H1 (cell line): ENCODE data around the gene STYXL1. TPM values are rescaled to one million over a fixed set of nuclear protein-coding genes. Genes with fewer than 3 reads are reported as not detected.

Source experiments
- CTCF ChIA-PET: fragments of 300-600 bp; sonication (Branson Sonifier 250); formaldehyde crosslinking; loops from one replicate; lab custom pipeline; 2021; ENCODE audit not compliant: partially characterized antibody; lab: Charles Lee
- POLR2A ChIA-PET: fragments of 300-600 bp; sonication (Branson Sonifier 250); formaldehyde crosslinking; loops from one replicate; lab custom pipeline; 2021; ENCODE audit warnings: inconsistent platforms; ENCODE audit not compliant: partially characterized antibody; lab: Charles Lee
- DNase-seq, 2 experiments: peaks; one replicate each; pipeline versions ENCODE4 v3.0.0 to v3.0.0-alpha.2; 2010 to 2022; ENCODE audit warnings: low spot score in 2 of 2, low read depth in 1 of 2, mixed read lengths in 1 of 2
- FAIRE-seq: peaks from 2 replicates; lab custom pipeline; 2011; peaks lifted over from hg19 to GRCh38; lab: Jason Lieb, UNC
- H2AFZ ChIP-seq: 2 replicates; pipeline ENCODE4 v1.8.1; 2012; ENCODE audit warnings: low read length, inconsistent platforms
- H2AK5ac ChIP-seq: 2 replicates; pipeline ENCODE4 v1.6.1; 2013; ENCODE audit warnings: low read depth, low read length
- H2BK120ac ChIP-seq: replicated peaks from 2 replicates; pipeline ENCODE3; 2013; ENCODE audit warnings: low read depth, low read length, inconsistent platforms
- H2BK12ac ChIP-seq: 2 replicates; pipeline ENCODE4 v1.6.1; 2013; ENCODE audit warnings: low read depth, low read length
- H2BK15ac ChIP-seq: 2 replicates; pipeline ENCODE4 v1.6.1; 2013; ENCODE audit warnings: low read length
- H2BK20ac ChIP-seq: 2 replicates; pipeline ENCODE4 v1.6.1; 2013; ENCODE audit warnings: low read length
- H2BK5ac ChIP-seq: 2 replicates; pipeline ENCODE4 v1.6.1; 2013; ENCODE audit warnings: low read depth, low read length
- H3K14ac ChIP-seq: 2 replicates; pipeline ENCODE4 v1.6.1; 2013; ENCODE audit warnings: inconsistent platforms; ENCODE audit not compliant: insufficient read length
- H3K18ac ChIP-seq: 2 replicates; pipeline ENCODE4 v1.6.1; 2013; ENCODE audit warnings: low read length; ENCODE audit errors: extremely low read depth
- H3K23ac ChIP-seq: 2 replicates; pipeline ENCODE4 v1.6.1; 2013; ENCODE audit warnings: inconsistent platforms; ENCODE audit not compliant: insufficient read length
- H3K23me2 ChIP-seq: 2 replicates; pipeline ENCODE4 v1.6.1; 2013; ENCODE audit warnings: low read depth, low read length
- H3K27ac ChIP-seq: 2 replicates; pipeline ENCODE4 v1.6.1; 2011; ENCODE audit warnings: low read depth, low read length, inconsistent platforms
- H3K27me3 ChIP-seq, 4 experiments: replicated peaks in 1 of 4; 1 replicate in 1 of 4; 2 replicates in 3 of 4; pipeline versions ENCODE4 v1.6.1 to v1.8.1; 2011 to 2013; ENCODE audit warnings: low read length in 3 of 4, mild to moderate bottlenecking in 3 of 4, inconsistent platforms in 2 of 4, mixed read lengths in 2 of 4, moderate library complexity in 1 of 4; ENCODE audit not compliant: control insufficient read depth in 3 of 4, insufficient read depth in 3 of 4; ENCODE audit errors: extremely low read depth in 1 of 4
- H3K36me3 ChIP-seq, 4 experiments: 2 replicates each; pipeline versions ENCODE4 v1.6.1 to v1.8.1; 2011 to 2013; ENCODE audit warnings: mild to moderate bottlenecking in 4 of 4, low read length in 3 of 4, moderate library complexity in 2 of 4, control low read depth in 1 of 4, inconsistent platforms in 1 of 4; ENCODE audit not compliant: insufficient read depth in 4 of 4, control insufficient read depth in 2 of 4
- H3K4ac ChIP-seq: replicated peaks from 2 replicates; pipeline ENCODE3; 2013; ENCODE audit warnings: low read length, low read depth, mixed read lengths, inconsistent platforms; ENCODE audit not compliant: insufficient read length
- H3K4me1 ChIP-seq, 4 experiments: replicated peaks in 1 of 4; 1 replicate in 1 of 4; 2 replicates in 3 of 4; pipeline versions ENCODE4 v1.6.1 to v1.8.1; 2011 to 2013; ENCODE audit warnings: low read length in 3 of 4, inconsistent platforms in 2 of 4, mixed read lengths in 1 of 4; ENCODE audit not compliant: insufficient read depth in 4 of 4, control insufficient read depth in 3 of 4
- H3K4me2 ChIP-seq, 2 experiments: 2 replicates each; pipeline versions ENCODE4 v1.6.1 to v1.8.1; 2011 to 2013; ENCODE audit warnings: low read depth in 2 of 2, low read length in 2 of 2, control low read depth in 1 of 2, inconsistent platforms in 1 of 2, mild to moderate bottlenecking in 1 of 2; ENCODE audit not compliant: insufficient read depth in 1 of 2
- H3K4me3 ChIP-seq, 4 experiments: fragments of 200-600, 300-600 bp in 1 of 4; sonication (generic), shearing (Covaris generic), sonication (Bioruptor Twin) in 1 of 4; 2 replicates each; pipeline versions ENCODE4 v1.5.1 to v1.8.1; 2011 to 2016; ENCODE audit warnings: low read length in 4 of 4, low read depth in 3 of 4, control low read depth in 2 of 4, inconsistent platforms in 2 of 4, mild to moderate bottlenecking in 2 of 4, mixed read lengths in 1 of 4, moderate library complexity in 1 of 4; ENCODE audit not compliant: insufficient read depth in 2 of 4; ENCODE audit errors: extremely low read depth in 1 of 4
- H3K56ac ChIP-seq: replicated peaks from 2 replicates; pipeline ENCODE3; 2013; ENCODE audit warnings: low read depth, mild to moderate bottlenecking, mixed read lengths, low read length, inconsistent platforms; ENCODE audit not compliant: insufficient read length
- H3K79me1 ChIP-seq: 2 replicates; pipeline ENCODE4 v1.6.1; 2013; ENCODE audit warnings: low read depth, low read length, control low read depth
- H3K79me2 ChIP-seq, 2 experiments: 2 replicates each; pipeline versions ENCODE4 v1.6.1 to v1.8.1; 2012 to 2013; ENCODE audit warnings: low read length in 2 of 2, mild to moderate bottlenecking in 2 of 2, inconsistent platforms in 1 of 2; ENCODE audit not compliant: insufficient read depth in 2 of 2, control insufficient read depth in 1 of 2
- H3K9ac ChIP-seq, 4 experiments: replicated peaks in 1 of 4; 1 replicate in 1 of 4; 2 replicates in 3 of 4; pipeline versions ENCODE4 v1.6.1 to v1.8.1; 2011 to 2013; ENCODE audit warnings: low read depth in 3 of 4, low read length in 3 of 4, control low read depth in 2 of 4, mild to moderate bottlenecking in 2 of 4, moderate library complexity in 2 of 4, inconsistent platforms in 1 of 4; ENCODE audit errors: extremely low read depth in 1 of 4
- H3K9me3 ChIP-seq, 2 experiments: 2 replicates each; pipeline versions ENCODE4 v1.6.1 to v1.8.1; 2012 to 2013; ENCODE audit warnings: mild to moderate bottlenecking in 2 of 2, moderate library complexity in 2 of 2, control low read depth in 1 of 2, inconsistent platforms in 1 of 2, low read depth in 1 of 2, low read length in 1 of 2, mixed read lengths in 1 of 2; ENCODE audit not compliant: insufficient read depth in 2 of 2
- H4K20me1 ChIP-seq, 2 experiments: replicated peaks in 1 of 2; 2 replicates each; pipeline versions ENCODE3 to v1.8.1; 2011 to 2013; ENCODE audit warnings: inconsistent platforms in 2 of 2, low read length in 2 of 2, mild to moderate bottlenecking in 1 of 2; ENCODE audit not compliant: insufficient read depth in 2 of 2, control insufficient read depth in 1 of 2
- H4K5ac ChIP-seq: 2 replicates; pipeline ENCODE4 v1.6.1; 2013; ENCODE audit warnings: low read length, low read depth, mixed read lengths, inconsistent platforms; ENCODE audit not compliant: insufficient read length
- H4K8ac ChIP-seq: 2 replicates; pipeline ENCODE4 v1.8.0; 2013; ENCODE audit warnings: mild to moderate bottlenecking, moderate library complexity, low read length, inconsistent platforms; ENCODE audit not compliant: insufficient read depth; ENCODE audit errors: extremely low read depth
- H4K91ac ChIP-seq: replicated peaks from 2 replicates; pipeline ENCODE3; 2013; ENCODE audit warnings: low read length, mixed read lengths, inconsistent platforms; ENCODE audit not compliant: insufficient read length
- CREB1 ChIP-seq: IDR thresholded peaks from 2 replicates; pipeline ENCODE4 v1.6.1; 2012; ENCODE audit warnings: inconsistent platforms
- EGR1 ChIP-seq: IDR thresholded peaks from 2 replicates; pipeline ENCODE4 v1.6.1; 2011; ENCODE audit warnings: low read depth, low read length, borderline replicate concordance
- FOSL1 ChIP-seq: IDR thresholded peaks from 2 replicates; pipeline ENCODE4 v1.6.1; 2011; ENCODE audit warnings: mild to moderate bottlenecking, low read depth, low read length, moderate library complexity; ENCODE audit not compliant: insufficient read depth
- WGBS, 2 experiments: shearing (Covaris generic) in 1 of 2; methylation state at CpG; one replicate each; pipeline versions ENCODE4 v1.1.6 to v1.1.7; 2013 to 2015; ENCODE audit warnings: low lambda C conversion rate in 2 of 2, mixed read lengths in 2 of 2, inconsistent platforms in 1 of 2, low coverage in 1 of 2, missing lambda C conversion rate in 1 of 2; ENCODE audit not compliant: insufficient replicate concordance in 2 of 2, insufficient coverage in 1 of 2, insufficient read length in 1 of 2; ENCODE audit errors: extremely low coverage in 1 of 2, missing lambda C conversion rate in 1 of 2; 5-methylcytosine and 5-hydroxymethylcytosine counted together
- polyA plus RNA-seq, 7 experiments: library from polyadenylated mRNA; depleted of rRNA in 3 of 7; stranded (reverse) in 5 of 7; unstranded in 2 of 7; fragments of >200 nt in 5 of 7; fragments of 200-250 nt in 2 of 7; gene quantifications; 1 replicate in 5 of 7; 2 replicates in 1 of 7; 4 replicates in 1 of 7; pipeline versions ENCODE4 v1.2.1 to v1.2.3, GENCODE V29; 2011 to 2013; ENCODE audit warnings: missing spikeins in 2 of 7, mixed read lengths in 2 of 7
- total RNA-seq: library from RNA; stranded (reverse); fragmentation: NEBNext Ultra II Directional; extraction: Animal tissue kit (Norgen Biotek cat#: 25700); gene quantifications from 2 replicates; pipeline ENCODE4 v1.2.1, GENCODE V29; 2021

The STYXL1 gene
- total and polyA plus RNA-seq, 2 of the 8 experiments (the other 6 are each of a cell fraction or from before 2014, with no cell fraction given) = 32.3 to 53.9 TPM

- H2BK5ac ChIP-seq = no peak overlapping the region
- POLR2A ChIA-PET = interaction anchor here (0.8 to 1.2 kb wide), 2 partner anchors 84 to 97 kb away, joined by 3 read pairs; no protein-coding TSS in a partner anchor
- 0 out of 2 replicates have a peak overlapping the region, but pooled peaks have one; percentile 40 for H4K8ac ChIP-seq
- FAIRE-seq (no peak), DNase-seq (no peak)
- no peak overlapping the region for H3K23ac ChIP-seq
- no peak overlapping the region for H4K5ac ChIP-seq
- peaks cover 4 to 18% (median 7%) of the 10 kb centered on the region in 4 experiments; a peak in 5 of 8 replicates for H3K36me3 ChIP-seq
- H2BK15ac ChIP-seq = no peak overlapping the region
- H2BK20ac ChIP-seq = no peak overlapping the region
- H2BK12ac ChIP-seq = no peak overlapping the region
- no peak overlapping the region for H2BK120ac ChIP-seq
- no peak overlapping the region for H3K27ac ChIP-seq
- no peaks in the 10 kb centered on the region for H3K23me2 ChIP-seq
- H3K4me3 ChIP-seq = no peak overlapping the region
- no peak overlapping the region; a peak in 1 of 7 replicates for H3K9ac ChIP-seq
- H3K4me2 ChIP-seq = no peak overlapping the region
- no peaks in the 10 kb centered on the region for H3K27me3 ChIP-seq
- H3K79me1 ChIP-seq = peaks cover 7% of the 10 kb centered on the region
- H4K20me1 ChIP-seq = peaks cover 0 to 19% of the 10 kb centered on the region in 2 experiments
- H3K79me2 ChIP-seq = no peaks in the 10 kb centered on the region
- TF ChIP-seq FOSL1 = no peak
- TF ChIP-seq EGR1 = no peak
- no peak for TF ChIP-seq CREB1
- H2AFZ ChIP-seq = no peak overlapping the region
- H2AK5ac ChIP-seq = no peak overlapping the region
- CTCF ChIA-PET = interaction anchor here (0.6 to 4.5 kb wide), 9 partner anchors 9 to 104 kb away, joined by 3 to 17 read pairs (median 4); no protein-coding TSS in a partner anchor
- H4K91ac ChIP-seq = no peak overlapping the region
- no peak overlapping the region for H3K56ac ChIP-seq
- no peak overlapping the region for H3K18ac ChIP-seq
- WGBS, 2 experiments = 93% methylated on average over 30 of the region's 30 CpGs; no CpG with 5 or more reads in 1 of the 2 experiments
- 0 out of 7 replicates have a peak, but pooled peaks cover 0 to 2% (median 0%) of the 10 kb centered on the region in 4 experiments for H3K4me1 ChIP-seq
- H3K14ac ChIP-seq = no peak overlapping the region
- no peaks in the 10 kb centered on the region for H3K9me3 ChIP-seq
- no peak overlapping the region for H3K4ac ChIP-seq
Measured at GRCh38 chr7:75969704-75970498, 77.9 kb downstream of the STYXL1 start.
